Endothelial cell of hepatic sinusoid (primary cell): Measurements from ENCODE around the gene MARCKS.
"Not testable (repeated sequence)": the region's sequence is repeated elsewhere in the genome, so short reads cannot be mapped to it uniquely, and the experiment has no call there.

Source experiments
- in situ Hi-C: cut with HindIII; loops from 2 replicates; pipeline ENCODE4 v1.10.0; 2017; ENCODE audit warnings: low sequenced_read_pairs

The MARCKS gene

GRCh38 chr6:113879186-113880096, 22.3 kb downstream of the MARCKS start:
- in situ Hi-C loops = loop anchor here (5.0 to 25.0 kb wide), 2 partner anchors 1097 to 1542 kb away; partner anchors contain the start of gene RFPL4B

- in situ Hi-C loops = loop anchor here (5.0 to 25.0 kb wide), 2 partner anchors 1099 to 1544 kb away; partner anchors contain the start of gene RFPL4B
Measured at GRCh38 chr6:113881478-113881980, 24.4 kb downstream of the MARCKS start.

GRCh38 chr6:113882336-113883022, 25.3 kb downstream of the MARCKS start:
- in situ Hi-C loops = loop anchor here (5.0 to 25.0 kb wide), 2 partner anchors 1100 to 1545 kb away; partner anchors contain the start of gene RFPL4B

GRCh38 chr6:113884011-113884410, 26.9 kb downstream of the MARCKS start:
- in situ Hi-C loops = loop anchor here (5.0 to 25.0 kb wide), 2 partner anchors 1102 to 1547 kb away; partner anchors contain the start of gene RFPL4B

- in situ Hi-C loops = loop anchor here (25.0 kb wide), 1 partner anchor 1549 kb away; the partner anchor contains the start of gene RFPL4B
Measured at GRCh38 chr6:113886512-113886911, 29.4 kb downstream of the MARCKS start.

GRCh38 chr6:113888493-113888892, 31.3 kb downstream of the MARCKS start:
- in situ Hi-C loops = loop anchor here (25.0 kb wide), 1 partner anchor 1551 kb away; the partner anchor contains the start of gene RFPL4B

GRCh38 chr6:113888956-113889630, 31.9 kb downstream of the MARCKS start:
- in situ Hi-C loops = loop anchor here (25.0 kb wide), 1 partner anchor 1552 kb away; the partner anchor contains the start of gene RFPL4B

GRCh38 chr6:113893451-113893850, 36.3 kb downstream of the MARCKS start:
- in situ Hi-C loops = loop anchor here (25.0 kb wide), 1 partner anchor 1556 kb away; the partner anchor contains the start of gene RFPL4B

- in situ Hi-C loops = loop anchor here (25.0 kb wide), 1 partner anchor 1557 kb away; the partner anchor contains the start of gene RFPL4B
Measured at GRCh38 chr6:113893866-113894265, 36.7 kb downstream of the MARCKS start.

GRCh38 chr6:113894712-113895674, 37.8 kb downstream of the MARCKS start:
- in situ Hi-C loops = loop anchor here (25.0 kb wide), 1 partner anchor 1558 kb away; the partner anchor contains the start of gene RFPL4B

- in situ Hi-C loops = loop anchor here (10.0 kb wide), 1 partner anchor 1127 kb away; no protein-coding TSS in a partner anchor
Measured at GRCh38 chr6:113901482-113901881, 44.3 kb downstream of the MARCKS start.

GRCh38 chr6:113903666-113904330, 46.7 kb downstream of the MARCKS start:
- in situ Hi-C loops = loop anchor here (10.0 kb wide), 1 partner anchor 1129 kb away; no protein-coding TSS in a partner anchor

GRCh38 chr6:113907102-113907815, 50.1 kb downstream of the MARCKS start:
- in situ Hi-C loops = loop anchor here (10.0 kb wide), 1 partner anchor 1132 kb away; no protein-coding TSS in a partner anchor

GRCh38 chr6:113908801-113909200, 51.7 kb downstream of the MARCKS start:
- in situ Hi-C loops = loop anchor here (10.0 kb wide), 1 partner anchor 1134 kb away; no protein-coding TSS in a partner anchor

- in situ Hi-C loops = loop anchor here (10.0 kb wide), 1 partner anchor 1135 kb away; no protein-coding TSS in a partner anchor
Measured at GRCh38 chr6:113909224-113909856, 52.2 kb downstream of the MARCKS start.

GRCh38 chr6:113910285-113910684, 53.1 kb downstream of the MARCKS start:
- in situ Hi-C loops = not testable (repeated sequence)
